Measurements from ENCODE around the gene AGRN. TPM values are rescaled to one million over a fixed set of nuclear protein-coding genes. Genes with fewer than 3 reads are reported as not detected.

AGRN gene
- total and polyA plus RNA-seq, 7 donors: 2.8 to 54.4 (median 6.4) TPM

GRCh38 chr1:1085171-1085841 is 65.4 kb downstream of the AGRN start:
- H3K4me1 ChIP-seq: peaks cover 0 to 2% (median 2%) of the 10 kb centered on the region in 4 donors
- H3K36me3 ChIP-seq: no peaks in the 10 kb centered on the region
- no peak overlapping the region for H3K27ac ChIP-seq
- H3K9me3 ChIP-seq: no peaks in the 10 kb centered on the region
- WGBS, 2 donors: 93 to 94% methylated on average over 30 of the region's 30 CpGs
- no peak overlapping the region for H3K4me3 ChIP-seq
- DNase-seq: no peak
- intact Hi-C loops (cut with DNase I): no loop called here
- TF ChIP-seq CTCF (IDR thresholded peaks at IDR 0.05) (no peak), POLR2AphosphoS5 (IDR thresholded peaks at IDR 0.05) (no peak), EP300 (IDR thresholded peaks at IDR 0.05) (no peak), POLR2A (IDR thresholded peaks at IDR 0.05) (no peak)
- peaks cover 0 to under 1% (median 0%) of the 10 kb centered on the region in 3 donors for H3K27me3 ChIP-seq

- Histone ChIP-seq H3K4me3 (no peak overlapping the region), H3K27me3 (no peaks in the 10 kb centered on the region), H3K9me3 (no peaks in the 10 kb centered on the region), H3K27ac (no peak overlapping the region), H3K36me3 (no peaks in the 10 kb centered on the region), H3K4me1 (no peaks in the 10 kb centered on the region)
- WGBS, 2 donors: 95% methylated on average over 38 of the region's 38 CpGs
- intact Hi-C loops (cut with DNase I): no loop called here
- no peak for TF ChIP-seq EP300 (IDR thresholded peaks at IDR 0.05)
- no peak for DNase-seq
Observed at GRCh38 chr1:1085911-1086841, 66.3 kb downstream of the AGRN start.

GRCh38 chr1:1086911-1087341 is 67.0 kb downstream of the AGRN start:
- Histone ChIP-seq H3K36me3 (no peaks in the 10 kb centered on the region), H3K27ac (no peak overlapping the region), H3K9me3 (no peaks in the 10 kb centered on the region), H3K27me3 (no peaks in the 10 kb centered on the region), H3K4me1 (no peaks in the 10 kb centered on the region), H3K4me3 (no peak overlapping the region)
- WGBS, 2 donors: 94 to 96% methylated on average over 17 of the region's 17 CpGs
- TF ChIP-seq CTCF (IDR thresholded peaks at IDR 0.05) (no peak), EP300 (IDR thresholded peaks at IDR 0.05) (no peak), POLR2AphosphoS5 (IDR thresholded peaks at IDR 0.05) (no peak), POLR2A (IDR thresholded peaks at IDR 0.05) (no peak)
- no peak for DNase-seq
- intact Hi-C loops (cut with DNase I): no loop called here

- H3K27ac ChIP-seq: no peak overlapping the region
- H3K4me3 ChIP-seq: no peak overlapping the region
- TF ChIP-seq EP300 (IDR thresholded peaks at IDR 0.05) (no peak), POLR2A (IDR thresholded peaks at IDR 0.05) (no peak)
- no peaks in the 10 kb centered on the region for H3K9me3 ChIP-seq
- no peak for DNase-seq
- no peaks in the 10 kb centered on the region for H3K27me3 ChIP-seq
- no peaks in the 10 kb centered on the region for H3K36me3 ChIP-seq
- 93 to 95% methylated on average over 38 of the region's 38 CpGs for WGBS, 2 donors
- H3K4me1 ChIP-seq: no peaks in the 10 kb centered on the region
- intact Hi-C loops (cut with DNase I): no loop called here
Observed at GRCh38 chr1:1087351-1088028, 67.6 kb downstream of the AGRN start.

GRCh38 chr1:1088029-1088800 is 68.3 kb downstream of the AGRN start:
- no peak for TF ChIP-seq CTCF (IDR thresholded peaks at IDR 0.05)
- no peak for TF ChIP-seq POLR2A (IDR thresholded peaks at IDR 0.05)
- no peak for TF ChIP-seq EP300 (IDR thresholded peaks at IDR 0.05)
- no peak for TF ChIP-seq POLR2AphosphoS5 (IDR thresholded peaks at IDR 0.05)
- intact Hi-C loops (cut with DNase I): no loop called here
- DNase-seq: no peak
- Histone ChIP-seq H3K9me3 (no peaks in the 10 kb centered on the region), H3K4me1 (no peaks in the 10 kb centered on the region), H3K27ac (no peak overlapping the region), H3K27me3 (no peaks in the 10 kb centered on the region), H3K4me3 (no peak overlapping the region), H3K36me3 (no peaks in the 10 kb centered on the region)
- WGBS, 2 donors: 90 to 94% methylated on average over 39 of the region's 39 CpGs
